GM18520 (cell line): ENCODE results near the gene LMAN1.

Experiments used
- ATAC-seq: cut with Tn5 transposase; IDR thresholded peaks from one replicate; pipeline ENCODE4 v1.9.1; 2021; ENCODE audit not compliant: unreplicated experiment

LMAN1 gene

DNA sequence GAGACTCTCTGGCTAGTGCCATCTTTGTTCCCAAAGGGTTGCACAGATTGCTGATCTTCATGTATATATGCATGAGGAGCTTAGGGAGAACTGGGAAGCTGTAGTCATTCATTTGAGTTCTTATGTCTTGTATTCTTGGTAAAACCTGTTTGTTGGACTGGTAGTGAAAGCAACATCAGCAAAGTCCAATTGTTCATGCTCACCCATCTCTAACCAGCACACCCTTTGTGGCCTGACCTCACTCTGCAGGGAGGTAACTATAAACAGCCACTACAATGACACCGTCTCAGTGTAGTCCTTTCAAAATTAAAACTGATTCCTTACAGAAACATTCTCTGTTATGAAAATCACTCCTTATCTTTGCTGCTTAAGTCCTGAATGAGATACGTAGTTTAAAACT is 13.9 kb upstream of the LMAN1 start:
- ATAC-seq: no peak

DNA sequence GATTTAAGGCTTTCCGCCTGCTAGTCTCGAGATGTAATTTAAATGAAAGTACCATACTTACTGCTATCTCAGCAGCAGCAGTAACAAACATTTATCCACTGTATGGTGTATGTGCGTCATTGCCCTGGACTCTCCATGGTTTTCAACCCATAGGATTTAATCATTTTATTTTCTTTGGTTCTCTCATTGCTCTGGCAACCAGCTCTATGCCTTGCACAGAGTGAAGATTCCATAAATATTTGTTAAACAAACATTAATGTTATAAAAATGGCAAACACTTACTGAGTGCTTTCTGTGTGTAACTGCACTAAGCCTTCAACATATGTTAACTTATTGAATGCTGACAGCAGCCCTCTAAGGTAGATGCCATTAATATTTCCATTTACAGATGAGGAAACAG is 1.3 kb upstream of the LMAN1 start:
- ATAC-seq: no peak

DNA sequence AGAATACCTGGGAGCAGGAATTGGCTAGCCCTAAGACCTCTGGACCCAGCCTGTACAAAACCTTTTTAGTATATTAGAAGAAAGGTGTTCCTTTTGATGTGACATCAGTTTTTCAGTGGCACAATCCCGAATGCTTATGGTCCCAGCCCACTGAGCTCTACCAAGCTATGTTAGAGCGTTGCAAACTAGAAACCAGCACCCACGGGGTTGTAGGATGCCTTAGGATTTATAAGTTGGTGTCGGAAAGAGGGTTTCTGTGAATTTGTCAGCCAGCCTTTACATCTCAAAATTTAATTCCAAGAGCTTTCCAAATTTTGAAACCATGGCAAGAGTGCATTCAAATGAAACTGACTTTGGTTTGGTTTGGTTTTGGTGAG is 499 bp upstream of the LMAN1 start:
- ATAC-seq: no peak

DNA sequence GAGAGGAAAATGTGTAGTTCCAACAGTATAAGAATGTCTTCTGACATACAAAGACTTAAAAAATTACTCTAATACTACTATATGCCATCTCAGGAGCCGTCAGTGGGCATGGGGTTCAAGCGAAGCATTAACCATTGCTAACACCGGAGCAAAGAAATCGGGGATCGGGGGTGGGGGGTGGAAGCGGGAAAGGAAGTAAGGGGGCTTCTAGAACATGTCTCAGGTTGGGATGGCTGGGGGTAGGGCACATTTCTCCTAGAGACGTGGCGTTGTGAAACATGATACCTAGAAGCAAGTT is 702 bp downstream of the LMAN1 start:
- ATAC-seq: no peak

DNA sequence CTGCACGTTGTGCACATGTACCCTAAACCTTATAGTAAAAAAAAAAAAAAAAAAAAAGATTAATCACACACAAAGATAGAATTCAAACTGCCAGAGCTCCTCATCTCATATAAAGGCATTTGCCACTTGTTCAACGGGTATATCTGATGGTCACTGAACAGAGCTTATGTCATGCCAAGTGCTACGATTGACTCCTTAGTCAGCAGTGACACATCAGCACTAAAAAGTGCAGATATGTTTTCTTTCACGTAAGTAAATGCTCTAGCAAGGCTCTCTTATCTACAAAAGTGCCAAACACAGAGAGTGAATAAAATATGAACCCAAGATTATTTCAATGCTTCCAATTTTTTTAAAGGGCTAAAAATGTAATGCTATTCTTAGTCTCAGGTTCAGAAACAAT is 1.1 kb downstream of the LMAN1 start:
- no peak for ATAC-seq

DNA sequence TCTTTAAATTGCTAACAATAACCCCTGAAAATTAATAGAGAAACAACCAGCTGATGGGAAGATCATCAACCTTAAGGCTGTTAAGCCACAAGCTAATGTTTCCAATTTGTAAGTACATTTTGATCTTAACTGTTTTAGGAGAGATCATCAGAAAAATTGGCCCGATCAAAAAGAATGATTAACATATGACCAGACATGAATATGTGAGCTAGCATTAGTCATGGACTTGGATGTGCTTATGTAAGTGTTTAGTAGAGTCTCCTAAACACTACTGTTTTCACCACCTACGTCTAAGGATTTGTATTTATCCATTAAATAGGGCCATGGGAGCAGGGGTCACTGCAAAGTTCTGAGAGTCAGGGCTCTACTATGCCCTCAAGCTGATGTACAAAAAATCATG is 4.3 kb downstream of the LMAN1 start:
- ATAC-seq: no peak

DNA sequence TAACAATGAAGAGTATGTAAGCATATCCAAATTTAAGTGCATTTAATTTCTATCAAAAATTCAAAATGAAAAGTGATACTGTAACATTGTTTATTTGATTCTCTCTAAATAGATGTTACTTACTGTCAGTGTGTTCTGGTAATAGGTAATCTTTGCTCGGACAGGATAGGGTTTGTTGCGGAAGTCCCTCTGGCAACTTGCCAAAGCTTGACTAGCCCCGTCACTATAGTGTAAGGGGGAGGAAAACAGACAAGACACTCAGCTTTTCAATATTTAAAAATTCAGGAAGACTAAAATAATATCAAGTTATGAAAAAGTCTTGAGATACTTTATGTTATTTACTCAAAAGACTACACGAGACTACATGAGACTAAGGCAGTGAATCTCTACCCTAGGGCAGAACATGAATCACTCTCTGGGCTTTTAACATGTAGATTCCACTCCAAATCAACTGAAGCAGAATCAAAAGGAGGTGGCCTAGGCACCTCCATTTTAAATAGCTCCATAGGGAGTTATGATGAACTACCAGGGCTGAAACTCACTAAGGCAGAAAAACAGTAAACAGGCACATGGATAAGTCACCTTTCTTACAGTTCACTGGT is 5.9 kb downstream of the LMAN1 start:
- no peak for ATAC-seq

DNA sequence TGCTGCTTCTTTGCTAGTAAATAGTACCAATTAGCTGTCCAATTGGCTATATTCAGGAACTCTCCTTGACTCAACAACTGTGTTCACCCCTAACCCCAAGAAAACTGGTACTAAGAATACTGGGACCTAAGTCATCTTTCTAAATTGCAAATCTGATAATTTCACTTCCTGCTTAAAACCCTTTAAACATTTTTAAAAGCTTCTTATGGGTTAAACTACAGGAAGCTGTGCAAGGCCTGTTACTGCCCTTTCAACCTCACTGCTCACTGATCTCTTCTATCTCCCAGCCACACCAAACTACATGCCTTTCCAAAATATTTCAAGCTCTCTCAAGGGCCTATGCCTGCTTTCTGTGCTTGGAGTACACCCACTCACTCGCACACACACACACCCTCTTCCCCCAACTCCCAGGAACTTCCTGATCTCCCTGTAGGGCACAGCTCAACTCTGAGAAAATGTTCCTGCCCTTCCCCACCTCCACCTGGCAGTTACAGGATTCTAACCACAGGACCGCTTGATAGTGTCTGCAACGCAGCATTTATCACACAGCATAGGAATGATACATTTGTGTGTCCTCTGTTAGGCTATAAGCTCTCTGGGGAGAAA is 6.7 kb downstream of the LMAN1 start:
- no peak for ATAC-seq

GRCh38 chr18:59345556-59345955 is 13.5 kb downstream of the LMAN1 start:
- no peak for ATAC-seq

- no peak for ATAC-seq
Observed at GRCh38 chr18:59344996-59345395, 14.1 kb downstream of the LMAN1 start.

- no peak for ATAC-seq
Observed at GRCh38 chr18:59343926-59344325, 15.1 kb downstream of the LMAN1 start.

DNA sequence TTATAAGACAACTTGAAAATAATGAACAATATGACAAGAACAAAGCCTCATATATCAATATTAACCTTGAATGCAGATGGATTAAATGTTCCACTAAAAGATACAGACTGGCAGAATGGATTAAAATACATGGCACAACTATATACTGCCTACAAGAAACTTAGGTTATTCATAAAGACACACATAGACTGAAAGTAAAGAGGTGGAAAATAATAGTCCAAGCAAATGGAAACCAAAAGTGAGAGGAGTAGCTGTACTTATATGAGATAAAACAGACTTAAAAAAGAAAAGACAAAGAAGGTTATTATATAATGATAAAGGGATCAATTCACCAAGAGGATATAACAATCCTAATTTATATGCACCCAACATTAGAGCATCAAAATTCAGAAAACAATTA is 18.2 kb downstream of the LMAN1 start:
- ATAC-seq: no peak

DNA sequence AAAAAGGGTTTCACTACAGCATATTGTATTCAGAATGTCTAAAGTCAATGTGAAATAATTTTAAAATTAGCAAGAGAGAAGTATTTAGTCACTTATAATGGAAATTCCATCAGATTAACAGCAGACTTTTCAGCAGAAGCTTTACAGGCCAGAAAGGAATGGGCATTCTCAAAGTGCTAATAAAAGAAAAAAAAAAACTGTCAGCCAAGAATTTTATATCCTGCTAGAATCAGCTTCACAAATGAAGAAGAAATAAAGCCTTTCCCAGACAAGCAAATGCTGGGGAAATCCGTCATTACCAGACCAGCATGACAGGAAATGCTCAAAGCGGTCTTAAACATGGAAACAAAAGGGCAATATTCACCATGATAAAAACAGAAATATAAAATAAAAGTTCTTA is 18.8 kb downstream of the LMAN1 start:
- ATAC-seq: no peak

GRCh38 chr18:59332986-59333385 is 26.1 kb downstream of the LMAN1 start:
- ATAC-seq: no peak

DNA sequence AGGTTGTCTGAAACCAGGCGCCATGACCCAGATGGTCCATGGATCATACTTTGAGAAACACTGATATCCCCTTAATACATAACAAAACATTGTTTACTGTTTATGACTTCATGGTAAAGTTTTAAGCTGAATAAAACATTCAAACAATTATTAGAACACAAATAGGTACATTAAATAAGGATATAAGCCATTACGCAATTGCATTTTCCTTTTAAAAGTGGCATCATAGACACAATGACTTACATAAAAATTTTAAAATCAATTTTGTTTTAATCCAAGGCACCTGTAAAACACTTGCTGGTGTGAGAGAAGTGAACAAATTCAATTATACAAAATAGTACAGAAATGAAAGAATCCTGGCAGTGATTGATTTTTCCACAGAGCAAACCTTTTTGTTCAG is 30.4 kb downstream of the LMAN1 start:
- no peak for ATAC-seq

DNA sequence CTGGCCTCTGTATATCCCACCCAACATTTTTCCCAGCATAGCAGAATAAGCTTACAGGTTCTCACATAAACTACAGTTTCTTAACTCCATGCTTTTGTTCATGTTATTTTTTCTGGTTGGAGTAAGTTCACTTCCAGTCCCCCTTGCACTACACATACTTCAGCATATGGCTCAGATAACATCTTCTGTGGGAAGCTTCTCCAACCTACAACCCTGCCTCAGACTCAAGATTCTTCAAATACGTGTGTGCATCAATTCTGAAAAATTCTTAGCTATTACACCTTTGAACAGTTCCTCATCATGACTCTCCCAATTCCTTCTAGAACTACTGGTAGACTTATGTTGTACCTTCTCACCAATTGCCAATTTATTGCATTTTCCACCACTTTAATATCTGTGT is 33.1 kb downstream of the LMAN1 start:
- no peak for ATAC-seq

- ATAC-seq: no peak
Observed at GRCh38 chr18:59324623-59324971, 34.5 kb downstream of the LMAN1 start.

DNA sequence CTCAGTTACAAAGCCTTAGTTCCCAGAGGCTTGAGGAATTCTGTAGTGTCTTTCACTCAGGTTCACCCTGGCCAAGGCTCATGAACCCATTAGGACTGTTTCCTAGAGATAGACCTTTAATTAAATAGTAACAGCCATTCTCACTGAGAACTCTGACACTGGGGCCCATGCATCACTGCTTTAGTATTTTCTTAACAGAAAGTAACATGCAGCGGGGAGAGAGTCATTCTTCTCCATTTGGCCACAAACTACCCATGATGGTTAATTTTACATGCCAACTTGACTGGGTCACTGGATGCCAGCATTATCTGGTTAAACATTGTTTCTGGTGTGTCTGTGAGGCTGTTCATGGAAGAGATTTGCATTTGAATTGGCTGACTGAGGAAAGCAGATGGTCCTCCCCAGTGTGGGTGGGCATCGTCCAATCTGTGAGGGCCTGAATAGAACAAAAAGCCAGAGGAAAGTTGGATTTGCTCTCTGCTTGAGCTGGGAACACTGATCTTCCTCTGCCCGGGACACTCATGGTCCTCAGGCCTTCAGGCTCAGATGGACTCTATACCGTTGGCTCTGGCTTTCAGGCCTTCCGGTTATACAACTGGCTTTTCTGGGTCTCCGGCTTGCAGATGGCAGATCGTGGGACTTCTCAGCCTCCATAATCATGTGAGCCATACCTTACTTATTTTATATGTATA is 35.0 kb downstream of the LMAN1 start:
- no peak for ATAC-seq

DNA sequence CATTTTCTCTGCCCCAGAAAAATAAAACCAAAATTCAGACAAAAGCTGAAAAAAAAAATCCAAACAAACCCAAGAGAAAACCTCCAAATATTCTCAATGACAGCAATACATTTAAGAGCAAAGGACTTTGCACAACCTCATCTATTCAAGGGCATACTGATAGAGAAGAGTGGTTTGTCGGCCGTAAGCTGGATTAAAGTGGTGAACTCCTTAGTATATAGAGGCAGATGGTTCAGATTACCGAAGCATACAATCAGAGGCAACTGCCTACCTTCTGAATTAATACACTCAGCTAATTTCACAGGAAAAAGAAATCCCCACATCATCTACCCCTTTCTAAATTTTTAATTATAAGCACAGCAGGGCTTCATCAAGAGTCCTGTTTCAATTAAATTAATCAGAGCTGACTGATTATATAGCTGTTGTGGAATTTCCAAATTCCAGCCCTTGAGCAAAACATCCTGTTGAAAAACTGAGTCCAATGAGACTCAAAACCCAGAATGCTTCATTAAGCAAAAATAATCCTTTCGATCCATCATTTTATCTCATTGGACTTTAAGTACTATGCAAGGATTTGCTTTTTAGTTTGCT is 40.5 kb downstream of the LMAN1 start, which contains the start of gene CPLX4:
Gene CPLX4, minus strand, starts transcription at position 190 of the 591 bp plus-strand sequence. Its CDS starts 187 bp downstream, at position 3.
- ATAC-seq: no peak

DNA sequence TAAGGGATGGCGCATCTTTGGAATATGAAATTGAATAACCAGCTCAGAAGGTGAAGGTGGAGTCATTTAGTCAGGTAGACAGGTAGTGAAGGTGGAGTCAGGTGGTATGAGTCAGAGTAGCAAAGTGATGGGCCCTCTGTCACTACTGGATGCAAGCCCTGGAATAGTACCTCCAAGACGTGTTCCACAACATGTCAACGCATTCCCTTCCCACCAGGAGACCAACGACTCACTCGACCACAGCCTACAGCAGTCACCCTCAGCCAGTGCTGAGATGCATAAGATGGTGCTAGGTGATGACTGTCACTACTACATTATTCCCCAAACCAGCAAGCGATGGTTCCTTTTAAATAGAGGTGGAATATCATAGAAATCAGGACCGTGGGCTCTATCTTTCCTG is 47.4 kb downstream of the LMAN1 start:
- ATAC-seq: no peak

DNA sequence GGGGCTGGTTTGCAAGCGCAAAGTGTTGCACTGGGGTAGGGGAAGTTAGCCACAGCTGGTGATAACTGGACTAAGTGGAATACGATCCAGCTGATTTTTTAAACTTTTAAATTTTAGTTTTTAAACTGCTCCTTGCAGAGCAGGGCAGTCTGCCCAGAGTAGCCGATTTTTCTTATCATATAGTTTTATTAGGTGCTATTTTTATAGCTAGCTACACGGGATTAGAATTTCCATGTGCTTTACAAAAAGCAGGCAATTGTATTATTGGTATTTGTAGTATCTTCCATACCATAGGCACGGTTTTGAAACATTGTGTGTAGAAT is 50.2 kb downstream of the LMAN1 start:
- no peak for ATAC-seq

DNA sequence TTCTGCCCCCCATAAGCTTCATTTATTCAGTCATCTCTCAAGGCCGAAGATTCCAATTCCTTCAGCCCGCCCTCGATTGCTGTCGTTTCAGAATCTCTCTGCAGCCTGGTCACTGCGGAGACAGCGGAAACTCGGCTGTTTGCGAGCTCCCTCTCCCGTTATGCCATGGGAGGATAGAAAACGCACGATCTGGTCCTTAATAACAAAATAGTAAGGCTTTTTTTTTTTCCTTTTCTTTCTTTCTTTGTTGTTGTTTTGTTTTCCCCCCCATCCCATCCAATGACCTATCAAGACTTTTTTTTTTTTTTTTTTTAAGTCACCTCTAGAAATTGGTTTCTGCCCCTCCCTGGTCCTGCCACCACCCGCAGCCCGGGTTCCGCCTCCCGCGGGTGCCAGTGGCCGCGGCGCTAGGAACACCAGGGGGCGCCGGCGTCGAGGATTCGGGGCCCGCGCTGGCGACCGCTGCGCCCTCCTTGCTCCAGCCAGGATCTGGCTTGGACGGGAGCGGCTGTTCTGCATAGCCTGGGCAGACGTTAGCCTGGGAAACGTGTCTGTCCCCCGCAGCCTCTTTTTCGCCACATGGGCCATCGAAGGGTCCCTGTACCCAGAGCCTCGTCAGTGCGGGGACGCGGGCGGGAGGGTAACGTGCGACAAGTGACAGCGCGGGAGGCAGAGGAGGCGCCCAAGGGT is 50.7 kb downstream of the LMAN1 start:
- ATAC-seq: peak; percentile 47
